SK-N-SH treated with all-trans-retinoic acid at 6 μM for 48 hours (cell line): ENCODE results near the gene FTO.

Experiments used
- PPARA ChIP-seq: fragments of 250-450 bp; sonication (Bioruptor Pico); IDR thresholded peaks from 2 replicates; pipeline ENCODE4 v1.5.0; 2020; ENCODE audit warnings: mild to moderate bottlenecking, borderline replicate concordance
- TF ChIP-seq, protein P1 (sequence below): fragments of 250-450 bp; sonication (Bioruptor Pico); IDR thresholded peaks from 2 replicates; pipeline ENCODE4 v1.5.1; 2020; ENCODE audit warnings: low read depth, mild to moderate bottlenecking, moderate library complexity

- TF ChIP-seq, protein P1, sequence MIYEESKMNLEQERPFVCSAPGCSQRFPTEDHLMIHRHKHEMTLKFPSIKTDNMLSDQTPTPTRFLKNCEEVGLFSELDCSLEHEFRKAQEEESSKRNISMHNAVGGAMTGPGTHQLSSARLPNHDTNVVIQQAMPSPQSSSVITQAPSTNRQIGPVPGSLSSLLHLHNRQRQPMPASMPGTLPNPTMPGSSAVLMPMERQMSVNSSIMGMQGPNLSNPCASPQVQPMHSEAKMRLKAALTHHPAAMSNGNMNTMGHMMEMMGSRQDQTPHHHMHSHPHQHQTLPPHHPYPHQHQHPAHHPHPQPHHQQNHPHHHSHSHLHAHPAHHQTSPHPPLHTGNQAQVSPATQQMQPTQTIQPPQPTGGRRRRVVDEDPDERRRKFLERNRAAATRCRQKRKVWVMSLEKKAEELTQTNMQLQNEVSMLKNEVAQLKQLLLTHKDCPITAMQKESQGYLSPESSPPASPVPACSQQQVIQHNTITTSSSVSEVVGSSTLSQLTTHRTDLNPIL, result no peak
- no peak for TF ChIP-seq PPARA (CRISPR knock-in tag)
Observed at GRCh38 chr16:53743149-53743566, 39.2 kb downstream of the FTO start.
